Left cardiac atrium (tissue), 4 donors: Measurements from ENCODE around the gene CNNM4. TPM values are rescaled to one million over a fixed set of nuclear protein-coding genes. Genes with fewer than 3 reads are reported as not detected.

Source experiments
- ATAC-seq, 2 donors: fragments of 200-7000 bp; cut with Tn5 transposase; one replicate each; pipeline ENCODE4 v1.9.1; 2020; ENCODE audit warnings: mild to moderate bottlenecking in 2 of 2, moderate library complexity in 2 of 2
- DNase-seq: peaks from one replicate; pipeline ENCODE4 v3.0.0-alpha.2; 2020
- intact Hi-C, 2 donors: fragments of 100-400 bp; cut with DNase I; formaldehyde crosslinking; loops; one replicate each; pipeline versions ENCODE4 v1.14.1 to v1.15.1; 2022 to 2023
- total RNA-seq, 2 donors: library from RNA; stranded (reverse); fragmentation: NEBNext Ultra II Directional; extraction: Animal tissue kit (Norgen Biotek cat#: 25700); gene quantifications; one replicate each; pipeline ENCODE4 v1.2.1, GENCODE V29; 2021
- donor health status: DM: no; HTN: yes; CAD: no.
- donor health status: DM: no; HTN: yes; CAD: no; lungs with severe emphysema.
- donor health status: DM: yes; HTN: yes; CAD: no.
- donor health status: Dilated cardiomyopathy.

Gene CNNM4
- total RNA-seq, 2 donors from 2014 or later, result 16.8 to 29.5 TPM

DNA sequence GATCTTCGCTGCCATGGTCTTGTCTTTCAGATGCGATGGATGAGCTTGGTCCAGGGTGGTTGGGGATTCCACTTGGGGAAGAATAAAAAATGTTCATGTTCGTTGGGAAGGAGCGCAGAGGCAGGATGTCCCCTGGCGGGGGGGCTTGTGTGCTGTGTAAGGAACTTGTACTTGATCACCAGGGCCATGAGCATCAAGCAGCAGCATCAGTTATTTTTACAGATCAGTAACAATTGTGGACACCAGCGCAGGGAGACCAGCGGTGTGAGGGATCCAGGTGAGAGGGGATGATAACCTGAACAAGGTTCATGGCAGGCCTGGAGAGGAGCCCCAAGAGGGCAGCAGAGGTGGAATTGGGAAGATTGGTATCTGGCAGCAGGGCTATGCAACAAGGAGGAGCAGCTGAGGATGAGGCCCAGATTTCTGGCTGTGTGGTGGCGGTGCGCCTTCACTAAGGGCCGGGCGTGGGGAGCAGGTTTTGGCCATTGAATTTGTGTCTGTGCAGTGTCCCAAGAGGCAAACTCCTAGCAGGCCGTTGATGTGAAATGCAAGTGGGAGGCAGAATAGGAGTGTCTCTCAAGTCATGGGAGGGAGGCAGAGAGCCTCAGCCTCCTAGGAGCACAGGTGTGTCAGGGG is 59.3 kb downstream of the CNNM4 start:
- ATAC-seq (no peak), DNase-seq (no peak)
- intact Hi-C loops, result loop anchor here in 1 of 2 donors (10.0 kb wide), 1 partner anchor 185 kb away; the partner anchor contains the start of gene KANSL3

DNA sequence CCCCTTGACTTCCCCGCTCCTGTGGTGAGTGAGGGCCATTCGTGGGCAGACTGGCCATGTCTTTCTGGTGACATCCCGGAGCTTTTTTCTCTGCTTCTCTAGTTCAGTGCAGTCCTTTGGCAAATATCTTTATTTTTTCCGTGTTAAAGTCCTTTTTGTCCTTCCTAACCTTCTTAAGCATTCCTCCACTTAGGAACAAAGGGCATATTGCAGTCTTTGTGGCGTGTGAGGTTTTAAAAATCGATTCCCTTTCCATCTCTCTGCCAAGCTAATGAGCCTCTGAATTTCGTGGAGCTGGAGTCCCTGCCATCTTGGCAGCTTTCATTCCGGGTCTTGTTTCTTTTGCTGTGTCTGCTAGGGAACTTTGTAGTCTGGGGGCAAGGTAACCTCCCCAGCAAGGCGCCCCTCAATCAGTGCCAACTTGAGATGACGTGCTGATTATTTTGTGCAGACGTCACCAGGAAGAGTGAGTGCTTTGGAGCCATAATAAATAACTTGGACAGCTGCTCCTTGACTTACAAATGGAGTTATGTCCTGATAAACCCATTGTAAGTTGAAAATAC is 60.5 kb downstream of the CNNM4 start:
- ATAC-seq, result no peak
- intact Hi-C loops, result no loop called here
- no peak for DNase-seq

DNA sequence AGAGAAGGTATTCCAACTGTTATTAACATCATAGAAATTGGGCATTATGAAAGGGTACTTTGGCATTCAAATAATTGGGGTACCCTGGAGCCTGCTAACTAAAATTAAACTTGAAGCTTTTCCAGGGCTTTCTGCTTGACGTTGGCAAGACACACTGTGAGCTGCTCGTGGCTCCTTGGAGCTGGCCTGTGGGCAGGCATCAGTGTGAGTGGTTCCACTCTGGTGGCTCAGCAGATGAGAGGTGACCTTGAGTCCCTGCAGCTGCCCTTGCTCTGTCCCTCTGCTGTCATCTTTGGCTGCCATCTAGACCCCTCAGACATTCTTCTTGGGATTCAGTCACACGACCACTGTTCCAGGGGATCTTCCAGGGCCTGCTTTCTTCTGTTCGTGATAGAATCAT is 62.1 kb downstream of the CNNM4 start:
- ATAC-seq, result peak in 1 of 2 donors; percentile 12
- intact Hi-C loops, result no loop called here
- DNase-seq, result no peak

DNA sequence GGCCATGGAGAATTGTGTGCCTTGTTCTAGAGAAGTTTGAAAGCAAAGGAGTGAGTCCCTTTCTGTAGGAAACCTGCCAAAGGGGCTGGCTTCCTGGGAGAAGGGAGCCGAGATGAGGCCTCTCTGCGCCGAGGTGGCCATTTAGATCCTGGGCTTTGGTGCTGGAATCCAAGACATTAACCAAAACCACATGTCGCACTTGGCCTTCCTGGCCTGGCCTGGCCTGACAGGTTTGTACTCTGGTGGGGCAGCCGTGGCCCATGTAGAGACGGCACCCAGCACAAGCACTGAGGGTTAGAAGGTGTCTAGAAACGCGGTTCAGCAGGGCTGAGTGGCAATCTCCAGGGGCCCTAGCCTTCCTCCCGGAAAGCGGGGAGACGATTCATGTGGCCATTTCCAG is 62.5 kb downstream of the CNNM4 start:
- intact Hi-C loops, result no loop called here
- ATAC-seq (no peak), DNase-seq (no peak)

DNA sequence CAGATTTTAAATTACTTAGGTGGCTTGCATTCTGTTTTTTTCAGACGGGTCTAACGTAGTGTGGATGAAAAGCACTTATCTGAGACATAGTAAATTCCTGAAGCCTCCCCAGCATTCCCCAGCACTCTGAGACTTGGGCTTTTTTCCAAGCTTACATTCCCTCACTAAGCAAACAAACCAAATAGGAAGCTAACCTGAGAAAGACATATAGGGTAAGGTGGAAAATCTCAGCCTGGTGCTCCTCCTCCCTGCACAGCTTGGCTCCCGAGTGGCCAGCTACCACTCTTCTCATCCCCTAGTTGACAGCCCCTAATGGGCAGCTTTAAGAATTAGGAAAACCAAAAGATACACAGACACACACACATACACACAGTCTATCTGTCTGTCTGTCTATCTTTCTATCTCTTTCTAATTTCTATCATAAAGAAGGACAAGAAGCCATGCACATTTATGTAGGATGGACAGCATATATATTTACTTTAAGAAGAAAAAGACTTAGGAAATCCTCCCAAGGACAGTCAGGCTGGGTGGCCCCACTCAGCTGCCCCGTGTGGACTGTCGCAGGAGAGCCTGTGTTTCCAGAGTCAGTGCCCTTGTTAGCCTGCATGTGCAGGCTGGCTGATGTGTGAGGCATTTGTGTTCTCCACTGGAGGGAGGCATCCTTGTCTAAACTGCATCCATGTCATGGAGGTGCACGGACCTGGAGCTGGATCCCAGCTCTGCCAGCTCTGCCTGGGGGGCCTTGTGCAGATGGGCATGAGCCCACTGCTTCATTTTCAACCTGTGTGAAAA is 63.6 kb downstream of the CNNM4 start:
- DNase-seq (no peak), ATAC-seq (peak in 1 of 2 donors; percentile 55)
- intact Hi-C loops, result no loop called here

DNA sequence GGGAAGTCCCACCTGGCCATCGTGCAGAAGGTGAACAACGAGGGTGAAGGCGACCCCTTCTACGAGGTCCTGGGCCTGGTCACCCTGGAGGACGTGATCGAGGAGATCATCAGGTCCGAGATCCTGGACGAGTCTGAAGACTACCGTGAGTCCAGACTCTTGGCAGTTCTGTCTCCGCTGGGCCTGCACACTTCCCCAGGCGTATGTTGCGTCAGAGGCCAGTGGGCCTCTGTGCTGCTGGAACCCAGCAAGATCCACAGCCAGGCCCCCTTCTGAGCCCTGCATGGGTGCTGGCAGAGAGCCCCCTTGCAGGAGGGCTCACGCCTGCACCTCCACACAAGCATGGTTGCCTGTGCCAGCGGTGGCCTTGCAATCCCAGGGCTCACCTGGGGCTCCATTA is 64.4 kb downstream of the CNNM4 start:
- intact Hi-C loops, result no loop called here
- no peak for ATAC-seq

DNA sequence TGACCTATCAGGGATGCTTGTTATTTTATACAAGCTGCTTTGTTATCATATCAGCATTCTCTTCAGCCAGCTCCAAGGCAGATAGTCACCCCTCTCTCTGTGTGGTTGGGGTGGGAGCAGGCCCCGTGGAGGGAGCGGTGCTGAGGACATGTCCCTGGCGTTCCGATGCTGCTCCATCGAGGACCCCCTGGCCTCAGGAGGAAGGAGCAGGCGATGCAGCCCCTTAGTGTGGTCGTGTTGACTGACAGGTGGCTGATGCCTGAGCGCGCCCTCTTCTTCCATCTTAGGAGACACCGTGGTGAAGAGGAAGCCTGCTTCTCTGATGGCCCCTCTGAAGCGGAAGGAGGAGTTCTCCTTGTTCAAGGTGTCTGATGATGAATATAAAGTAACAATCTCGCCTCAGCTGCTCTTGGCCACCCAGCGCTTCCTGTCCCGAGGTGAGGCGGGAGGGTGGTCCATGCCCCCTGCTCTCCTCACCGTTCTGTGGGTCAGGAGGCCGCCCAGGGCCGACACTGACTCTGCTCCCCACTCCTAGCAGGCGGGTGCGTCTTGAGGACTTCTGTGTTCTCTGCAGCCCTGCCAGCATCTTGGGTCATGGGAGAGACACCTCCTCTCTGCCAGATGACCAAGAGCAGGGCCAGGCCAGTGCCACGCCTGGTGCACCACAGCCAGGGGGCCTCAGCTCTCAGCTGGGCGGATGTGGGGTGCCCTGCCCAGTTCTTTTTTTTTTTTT is 66.0 kb downstream of the CNNM4 start:
- no peak for DNase-seq

More for the DNA sequence above, 64.4 kb downstream of the CNNM4 start:
- no peak for DNase-seq

DNA sequence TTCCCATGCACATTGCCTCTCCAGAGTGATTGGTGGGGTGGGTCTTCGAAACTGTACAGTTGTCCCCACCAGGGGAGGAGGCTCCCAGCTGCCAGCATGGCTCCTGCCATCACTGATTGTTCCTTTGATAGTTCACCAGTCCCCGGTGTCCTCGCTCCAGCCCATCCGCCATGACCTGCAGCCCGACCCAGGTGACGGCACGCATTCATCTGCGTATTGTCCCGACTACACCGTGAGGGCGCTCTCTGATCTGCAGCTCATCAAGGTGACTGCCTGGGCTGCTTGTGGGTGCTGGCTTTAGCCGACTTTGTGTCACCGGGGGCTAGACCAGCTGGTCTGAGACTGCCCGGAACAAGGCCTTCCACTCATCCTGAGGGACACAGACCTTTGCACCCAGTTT is 67.7 kb downstream of the CNNM4 start:
- no peak for DNase-seq
- no peak for ATAC-seq
- intact Hi-C loops, result no loop called here

More for the DNA sequence above, 66.0 kb downstream of the CNNM4 start:
- intact Hi-C loops, result no loop called here
- ATAC-seq, result no peak

DNA sequence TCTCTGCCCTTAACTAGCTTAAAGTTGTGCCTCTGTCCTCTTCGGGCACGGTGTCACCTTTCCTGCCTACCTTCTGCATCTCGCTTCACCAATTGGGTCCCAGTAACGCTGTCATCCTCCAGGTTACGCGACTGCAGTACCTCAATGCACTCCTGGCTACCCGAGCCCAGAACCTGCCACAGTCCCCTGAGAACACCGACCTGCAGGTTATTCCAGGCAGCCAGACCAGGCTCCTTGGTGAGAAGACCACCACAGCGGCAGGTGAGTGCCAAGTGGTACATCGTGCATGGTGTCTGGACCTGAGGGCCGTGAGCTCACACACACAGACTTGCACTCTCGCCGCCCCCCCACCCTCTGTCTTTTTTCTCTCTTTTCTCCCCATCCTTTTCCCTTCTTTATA is 68.2 kb downstream of the CNNM4 start:
- ATAC-seq (no peak), DNase-seq (no peak)
- intact Hi-C loops, result no loop called here

DNA sequence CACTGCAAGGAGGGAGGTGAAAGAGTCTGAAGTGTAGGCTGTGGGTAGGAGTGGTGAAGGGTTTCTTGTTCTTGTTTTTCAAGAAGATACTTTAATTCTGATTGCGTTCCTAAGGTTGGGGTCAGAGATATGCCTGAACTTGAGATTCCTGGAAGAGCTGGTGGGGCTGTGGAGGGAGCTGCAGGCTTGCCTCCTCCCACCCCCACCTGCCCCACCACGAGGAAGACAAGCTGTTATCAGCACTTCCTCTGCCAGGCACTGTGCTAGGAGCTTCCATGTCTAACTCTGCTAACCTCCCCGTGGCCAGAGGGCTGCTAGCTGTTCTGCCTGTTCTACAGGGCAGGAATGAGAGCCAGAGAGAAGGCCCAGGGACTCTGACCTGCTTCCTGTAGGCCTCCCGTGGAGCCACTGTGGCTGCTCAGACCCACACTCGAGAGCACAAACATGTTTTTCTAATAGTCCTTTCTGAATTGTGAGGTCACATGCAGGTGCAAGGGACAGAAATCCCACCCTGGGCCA is 69.4 kb downstream of the CNNM4 start:
- intact Hi-C loops, result no loop called here
- DNase-seq (no peak), ATAC-seq (no peak)

DNA sequence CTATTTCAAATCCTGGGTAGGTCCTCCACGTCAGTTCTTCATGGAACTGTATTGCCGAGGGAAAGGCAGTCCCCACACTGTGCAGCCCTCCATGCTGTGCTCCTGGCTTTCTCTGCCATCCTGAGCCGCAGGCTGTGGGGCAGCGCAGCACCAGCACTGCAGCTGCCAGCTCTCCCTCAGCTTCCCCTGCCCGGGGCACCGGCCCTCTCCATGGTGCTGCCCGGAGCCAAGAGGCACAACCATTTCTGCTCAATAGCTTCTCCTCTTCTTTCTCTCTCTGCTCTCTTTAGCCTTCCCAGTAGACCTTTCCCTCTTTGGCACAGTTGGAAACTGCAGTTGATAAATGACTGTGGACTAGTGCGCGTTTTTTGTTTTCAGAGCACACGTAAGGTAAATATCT is 71.0 kb downstream of the CNNM4 start:
- ATAC-seq (peak; percentile 63 to 70), DNase-seq (no peak)
- intact Hi-C loops, result no loop called here

DNA sequence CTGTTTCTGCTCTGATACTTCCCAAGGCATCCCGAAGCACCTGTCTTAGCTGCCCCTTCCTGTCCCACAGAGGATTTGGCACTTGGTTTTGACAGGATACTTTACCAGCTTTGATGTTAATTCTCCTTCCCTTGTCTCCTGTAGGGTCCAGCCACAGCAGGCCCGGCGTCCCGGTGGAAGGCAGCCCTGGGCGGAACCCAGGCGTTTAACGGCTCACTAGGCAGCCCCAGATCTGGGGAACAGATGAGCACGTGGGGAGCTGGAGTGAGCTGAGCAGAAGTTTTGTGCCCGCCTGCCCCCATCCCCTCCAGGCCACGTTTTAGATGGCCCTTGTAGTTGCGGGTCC is 71.7 kb downstream of the CNNM4 start:
- intact Hi-C loops, result no loop called here
- DNase-seq (no peak), ATAC-seq (peak in 1 of 2 donors; percentile 3)

DNA sequence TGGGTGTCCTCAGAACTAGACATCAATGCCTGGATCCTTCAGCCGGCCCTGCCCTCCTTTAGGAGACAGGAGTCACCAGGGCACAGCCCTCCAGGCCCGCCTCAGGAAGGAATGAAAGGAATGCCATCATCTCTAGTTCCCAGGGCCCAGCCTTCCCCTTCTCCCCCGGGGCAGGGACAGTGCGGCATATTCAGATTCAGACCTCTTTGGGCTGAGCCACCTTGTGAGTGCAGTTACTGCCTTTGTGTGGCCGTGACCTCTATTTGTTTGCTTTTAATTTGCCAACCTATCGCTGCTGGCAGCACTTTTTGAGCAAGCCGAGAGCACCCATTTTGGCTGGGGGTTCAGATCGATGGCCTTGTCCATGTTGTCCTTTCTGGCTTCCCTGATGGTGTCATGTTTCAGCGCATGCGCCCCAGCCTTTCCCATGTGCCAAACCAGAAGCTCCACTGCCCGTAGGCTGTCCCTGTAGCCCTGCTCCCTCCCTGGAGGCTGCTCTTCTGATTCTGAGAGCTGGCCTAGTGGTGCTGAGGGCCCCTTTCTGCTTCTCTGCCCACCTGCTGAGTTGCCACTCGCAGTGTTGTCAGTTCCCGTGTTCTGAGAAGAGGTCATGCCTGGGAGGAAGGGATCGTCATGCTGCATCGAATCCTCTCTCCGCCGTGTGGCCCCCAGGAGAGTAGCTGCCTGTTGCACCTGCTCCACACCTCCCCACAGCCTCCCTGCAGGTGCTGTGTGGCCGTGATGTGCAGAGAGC is 72.2 kb downstream of the CNNM4 start:
- intact Hi-C loops, result no loop called here

DNA sequence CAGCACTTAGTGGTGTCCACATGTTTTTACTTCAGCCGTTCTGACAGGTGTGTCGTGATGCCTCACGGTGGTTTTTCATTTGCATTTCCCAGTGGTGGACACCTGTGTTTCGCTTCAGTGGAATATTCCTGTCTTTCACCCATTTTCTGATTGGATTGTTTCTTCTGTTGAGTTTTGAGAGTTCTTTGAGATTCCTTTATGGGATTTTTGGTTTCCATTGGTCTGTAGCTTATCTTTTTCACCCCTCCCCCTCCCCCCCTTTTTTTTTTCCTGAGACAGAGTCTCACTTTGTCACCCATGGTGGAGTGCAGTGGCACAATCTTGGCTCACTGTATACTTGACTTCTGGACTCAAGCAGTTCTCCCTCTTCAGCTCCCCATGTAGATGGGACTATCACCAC is 75.1 kb downstream of the CNNM4 start:
- ATAC-seq, result no peak
- DNase-seq, result no peak
- intact Hi-C loops, result no loop called here

More for the DNA sequence above, 72.2 kb downstream of the CNNM4 start:
- DNase-seq, result peak; percentile 69
- peak; percentile 66 to 83 for ATAC-seq

DNA sequence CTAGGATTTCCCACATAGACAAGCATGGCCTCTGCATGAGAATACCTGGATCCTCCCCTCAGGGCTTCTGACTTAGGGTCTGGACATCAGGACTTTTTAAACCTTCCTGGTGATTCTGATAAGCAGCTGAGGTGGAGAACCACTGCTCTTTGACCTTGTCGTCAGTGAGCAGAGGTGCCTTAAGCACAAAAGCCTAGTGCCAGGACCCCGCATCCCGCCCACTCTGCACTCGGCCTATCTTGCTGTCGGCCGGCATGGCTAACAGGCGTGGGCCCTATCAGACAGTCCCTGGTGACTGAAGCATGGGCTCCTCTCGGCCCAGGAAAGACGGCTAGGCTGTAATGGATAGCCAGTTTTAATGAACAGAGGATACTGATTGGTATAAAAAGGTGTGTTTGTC is 76.9 kb downstream of the CNNM4 start:
- intact Hi-C loops, result no loop called here
- no peak for ATAC-seq
- DNase-seq, result no peak

DNA sequence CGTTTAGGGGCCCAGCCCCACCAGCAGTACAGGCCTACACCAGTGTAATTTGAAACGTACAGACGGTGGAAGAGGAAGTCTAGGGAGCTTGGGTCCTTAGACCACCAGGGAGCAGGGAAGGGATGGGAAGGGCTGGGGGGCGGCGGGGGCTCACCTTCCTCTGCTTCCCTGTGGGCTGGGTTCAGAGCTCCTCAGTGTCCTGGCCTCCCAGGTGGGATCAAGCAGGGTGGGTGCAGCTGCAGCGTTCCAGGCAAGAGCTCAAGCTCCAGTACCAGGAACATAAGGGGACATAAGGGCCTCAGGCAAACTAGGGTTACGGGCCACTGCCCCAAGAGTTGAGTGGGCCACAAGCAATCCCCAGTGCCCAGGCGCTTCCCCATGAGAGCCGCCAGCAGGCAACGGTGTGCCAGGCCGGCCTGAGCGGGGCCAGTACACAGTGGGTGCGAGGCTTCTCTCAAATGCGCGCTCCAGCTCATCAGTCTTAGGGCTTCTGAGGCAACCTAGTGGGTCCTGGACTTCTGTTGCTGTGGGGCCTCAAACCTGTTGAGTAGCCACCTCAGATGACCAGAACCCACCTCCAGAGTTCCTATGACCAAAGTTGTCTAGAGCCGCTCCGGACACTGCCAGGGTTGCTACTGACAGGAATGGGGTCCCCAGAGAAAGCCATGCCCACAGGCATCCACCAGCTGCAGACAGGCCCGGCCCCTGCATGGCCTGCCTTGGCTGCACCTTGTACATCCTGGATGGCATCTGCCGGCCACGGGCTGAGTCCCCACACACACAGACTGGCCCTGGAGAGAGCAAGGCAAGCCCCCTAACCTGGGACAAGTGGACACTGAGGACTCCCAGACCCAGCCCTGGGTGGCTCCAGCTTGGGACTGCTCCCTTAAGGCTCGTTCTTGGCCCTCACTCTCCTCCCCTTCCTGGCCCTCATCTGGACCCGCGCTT is 77.9 kb downstream of the CNNM4 start:
- DNase-seq, result no peak
- no peak for ATAC-seq
- intact Hi-C loops, result no loop called here

DNA sequence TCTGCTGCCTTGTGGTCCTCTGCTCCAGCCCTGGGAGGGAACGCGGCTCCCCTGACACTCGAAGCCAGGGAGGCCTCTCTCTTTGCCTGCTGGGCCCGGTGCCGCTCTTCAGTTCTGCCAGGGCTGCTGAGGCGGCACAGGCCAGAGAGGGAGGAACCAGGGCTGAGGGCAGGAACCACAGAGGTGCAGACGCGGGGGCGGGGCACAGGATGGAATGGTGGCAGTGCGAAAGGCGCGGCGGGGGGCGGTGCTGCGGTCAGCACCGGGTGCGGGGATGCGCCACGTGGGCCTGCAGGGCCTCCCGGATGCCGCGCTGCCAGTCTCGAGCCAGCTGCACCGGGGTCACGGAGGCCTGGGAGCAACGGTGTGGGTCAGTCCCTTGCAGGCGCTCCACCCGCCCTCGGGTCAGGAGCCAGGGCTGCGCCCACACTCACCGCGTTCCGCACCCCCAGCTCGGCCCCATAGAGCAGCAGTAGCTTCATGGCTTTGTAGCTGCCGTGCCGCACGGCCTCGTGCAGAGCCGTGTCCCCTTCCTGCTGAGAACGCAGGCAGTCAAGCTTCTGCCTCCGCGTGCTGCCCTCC is 78.7 kb downstream of the CNNM4 start:
- ATAC-seq (peak; percentile 47), DNase-seq (peak; percentile 65)
- intact Hi-C loops, result no loop called here
